C4-2B (cell line): Measurements from ENCODE around the gene ZNF775.

ENCODE experiments used
- ZFX ChIP-seq: fragments of 450-650 bp; IDR thresholded peaks from 2 replicates; pipeline ENCODE4 v1.6.1; 2017
- TF ChIP-seq, protein P1 (sequence below): fragments of 450-650 bp; conservative IDR thresholded peaks from 2 replicates; pipeline ENCODE4 v1.5.1; 2017; ENCODE audit warnings: mild to moderate bottlenecking

DNA sequence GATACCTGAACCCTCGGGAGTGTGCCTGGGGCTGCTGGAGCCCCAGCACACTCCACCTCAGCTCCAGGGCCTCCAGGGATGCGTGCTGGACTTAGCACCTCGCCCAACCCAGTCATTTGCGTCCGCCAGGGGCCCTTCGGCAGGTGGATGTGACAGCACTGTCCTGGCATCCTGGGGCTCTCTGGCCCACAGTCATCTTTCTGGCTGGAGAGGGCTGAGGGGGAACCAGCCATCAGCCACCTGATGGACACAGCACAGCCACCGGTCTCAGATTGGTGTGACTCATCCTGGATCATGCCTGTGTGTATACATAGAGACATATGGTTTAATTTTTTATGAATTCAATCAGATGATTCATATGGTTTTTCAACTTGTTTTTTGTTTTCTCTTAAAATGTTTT lies 11.1 kb downstream of the ZNF775 start:
- TF ChIP-seq, protein P1, sequence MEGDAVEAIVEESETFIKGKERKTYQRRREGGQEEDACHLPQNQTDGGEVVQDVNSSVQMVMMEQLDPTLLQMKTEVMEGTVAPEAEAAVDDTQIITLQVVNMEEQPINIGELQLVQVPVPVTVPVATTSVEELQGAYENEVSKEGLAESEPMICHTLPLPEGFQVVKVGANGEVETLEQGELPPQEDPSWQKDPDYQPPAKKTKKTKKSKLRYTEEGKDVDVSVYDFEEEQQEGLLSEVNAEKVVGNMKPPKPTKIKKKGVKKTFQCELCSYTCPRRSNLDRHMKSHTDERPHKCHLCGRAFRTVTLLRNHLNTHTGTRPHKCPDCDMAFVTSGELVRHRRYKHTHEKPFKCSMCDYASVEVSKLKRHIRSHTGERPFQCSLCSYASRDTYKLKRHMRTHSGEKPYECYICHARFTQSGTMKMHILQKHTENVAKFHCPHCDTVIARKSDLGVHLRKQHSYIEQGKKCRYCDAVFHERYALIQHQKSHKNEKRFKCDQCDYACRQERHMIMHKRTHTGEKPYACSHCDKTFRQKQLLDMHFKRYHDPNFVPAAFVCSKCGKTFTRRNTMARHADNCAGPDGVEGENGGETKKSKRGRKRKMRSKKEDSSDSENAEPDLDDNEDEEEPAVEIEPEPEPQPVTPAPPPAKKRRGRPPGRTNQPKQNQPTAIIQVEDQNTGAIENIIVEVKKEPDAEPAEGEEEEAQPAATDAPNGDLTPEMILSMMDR = no peak
- no peak for TF ChIP-seq ZFX
